Stimulated activated naive CD4-positive, alpha-beta T cell (primary cell): ENCODE data around the gene RAB11FIP4.

Experiments used
- DNase-seq, 6 experiments: peaks; one replicate each; lab custom pipeline; 2025; lab: John Stamatoyannopoulos, UW

RAB11FIP4 gene

DNA sequence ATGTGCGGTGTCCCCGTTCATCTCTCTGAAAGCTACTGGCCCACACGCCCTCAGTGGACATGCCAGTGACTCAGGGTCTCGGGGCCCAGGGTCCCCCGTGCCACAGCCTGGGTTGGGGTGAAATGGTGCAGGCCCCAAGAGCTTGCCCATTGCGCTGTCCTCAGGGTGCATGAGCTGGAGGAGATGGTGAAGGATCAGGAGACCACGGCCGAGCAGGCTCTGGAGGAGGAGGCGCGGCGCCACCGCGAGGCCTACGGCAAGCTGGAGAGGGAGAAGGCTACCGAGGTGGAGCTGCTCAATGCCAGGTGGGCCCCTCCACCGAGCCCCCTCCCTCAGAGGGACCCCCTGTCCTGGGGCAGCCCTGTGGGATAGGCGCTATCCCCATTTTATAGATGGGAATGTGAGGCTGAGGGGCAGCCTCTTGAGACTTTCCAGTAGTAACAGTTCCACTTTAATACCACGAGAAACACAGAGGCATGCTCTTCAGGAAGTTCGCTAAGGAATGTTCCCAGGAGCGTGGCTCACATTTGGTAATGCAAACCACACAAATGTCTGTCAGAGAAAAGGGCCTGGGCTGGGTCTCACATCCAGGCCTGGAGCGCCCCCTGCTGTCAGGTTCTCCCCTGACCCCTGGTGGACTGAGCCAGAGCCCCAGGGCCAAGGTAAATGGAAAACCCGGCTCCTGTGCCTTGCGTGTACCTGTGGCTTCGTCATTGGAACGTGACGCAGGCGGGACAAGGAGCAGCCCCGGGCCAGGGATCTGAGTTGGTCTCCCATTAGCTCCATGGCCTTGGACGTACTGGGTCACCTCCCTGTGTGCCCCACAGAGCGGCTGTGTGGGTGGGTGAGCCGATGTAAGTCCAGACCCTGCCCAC lies 133.7 kb downstream of the RAB11FIP4 start:
- DNase-seq: peak; percentile 56 to 87 (median 80)

DNA sequence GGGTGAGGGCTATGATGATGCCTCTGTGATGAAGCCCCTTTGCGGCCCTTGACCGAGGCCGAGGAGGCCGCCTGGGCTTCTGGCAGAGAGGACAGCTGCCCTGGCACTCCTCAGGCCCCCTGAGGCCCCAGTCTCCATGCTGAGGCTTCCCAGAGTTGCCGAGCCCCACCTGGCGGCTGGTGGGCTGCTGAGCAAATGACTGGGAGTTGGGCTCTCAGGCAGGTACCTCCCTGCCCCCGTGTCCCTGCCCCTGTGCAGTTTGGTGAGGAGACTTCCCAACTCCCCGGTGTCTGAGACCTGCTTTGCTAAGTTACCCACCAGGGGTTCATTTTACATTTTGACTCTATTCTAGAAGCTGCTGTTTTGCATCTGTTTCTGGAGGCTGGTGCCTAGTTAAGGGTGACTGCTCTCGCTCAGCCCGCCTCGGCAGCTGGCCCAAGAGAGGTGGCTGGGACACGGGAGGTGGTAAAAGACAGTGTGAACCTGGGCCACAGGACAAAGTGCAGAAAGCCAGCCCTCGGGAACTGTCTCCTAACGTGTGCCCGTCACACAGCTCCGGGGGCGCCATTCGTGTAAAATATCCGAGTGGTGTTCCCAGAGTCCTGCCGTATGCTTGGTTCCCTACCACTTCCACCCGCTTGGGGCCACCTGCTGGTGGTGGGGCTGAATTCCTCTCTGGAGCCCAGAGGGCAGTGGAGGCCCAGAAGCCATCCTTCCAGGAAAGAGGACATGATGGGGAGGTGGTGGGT lies 134.5 kb downstream of the RAB11FIP4 start:
- DNase-seq: no peak

DNA sequence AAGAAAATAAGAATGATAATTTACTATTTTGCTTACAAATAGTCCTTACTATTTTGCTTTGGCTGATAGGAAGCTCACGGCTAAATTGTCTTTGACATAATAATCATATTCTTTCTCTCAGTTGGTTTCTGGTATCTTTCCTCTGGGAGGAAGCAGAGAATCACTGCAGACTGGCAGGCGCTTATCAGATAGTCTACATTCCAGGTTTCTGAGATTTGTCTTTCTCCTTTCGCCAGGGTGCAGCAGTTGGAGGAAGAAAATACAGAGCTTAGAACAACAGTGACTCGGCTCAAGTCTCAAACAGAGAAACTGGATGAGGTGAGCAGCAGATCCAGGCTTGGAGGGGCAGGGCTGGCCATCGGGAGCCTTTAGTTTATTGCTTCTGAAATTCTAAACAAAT lies 136.1 kb downstream of the RAB11FIP4 start:
- no peak for DNase-seq

DNA sequence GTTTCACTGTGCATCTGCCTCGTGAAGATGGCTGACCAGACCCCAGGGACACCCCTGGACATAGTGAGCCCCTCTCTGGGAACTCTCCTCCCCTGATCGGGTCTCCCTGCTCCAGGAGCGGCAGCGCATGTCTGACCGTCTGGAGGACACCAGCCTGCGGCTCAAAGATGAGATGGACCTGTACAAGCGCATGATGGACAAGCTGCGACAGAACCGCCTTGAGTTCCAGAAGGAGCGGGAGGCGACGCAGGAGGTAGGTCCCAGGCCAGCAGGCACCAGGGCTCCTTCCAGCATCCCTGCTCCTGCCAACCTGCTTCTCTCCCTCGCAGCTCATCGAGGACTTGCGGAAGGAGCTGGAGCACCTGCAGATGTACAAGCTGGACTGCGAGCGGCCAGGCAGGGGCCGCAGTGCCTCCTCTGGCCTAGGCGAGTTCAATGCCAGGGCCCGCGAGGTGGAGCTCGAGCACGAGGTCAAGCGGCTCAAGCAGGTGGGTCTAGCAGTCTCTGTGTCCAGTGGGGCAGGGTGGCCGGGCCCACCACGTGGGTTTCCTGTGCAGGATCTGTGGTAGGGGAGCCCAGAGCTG lies 136.9 kb downstream of the RAB11FIP4 start:
- no peak for DNase-seq

DNA sequence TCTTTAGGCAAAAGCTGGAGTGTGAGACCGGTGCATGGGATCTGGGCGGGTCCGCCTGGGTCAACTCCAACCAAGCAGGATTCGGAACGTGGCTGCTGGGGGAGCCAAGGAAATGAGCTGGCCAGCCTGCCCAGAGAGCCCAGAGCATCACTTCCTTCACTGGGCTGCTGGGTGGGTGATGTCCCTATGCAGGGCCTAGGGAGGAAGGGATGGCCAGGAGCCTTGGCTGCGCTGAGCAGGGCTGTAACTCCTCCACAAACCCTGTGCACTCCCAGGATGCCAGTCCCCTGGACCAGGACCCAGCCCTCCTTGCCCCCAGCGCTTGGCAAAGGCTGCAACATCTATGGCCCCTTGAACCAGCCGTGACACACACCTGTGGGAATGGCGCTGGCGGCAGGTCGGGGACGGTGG lies 138.4 kb downstream of the RAB11FIP4 start:
- no peak for DNase-seq

DNA sequence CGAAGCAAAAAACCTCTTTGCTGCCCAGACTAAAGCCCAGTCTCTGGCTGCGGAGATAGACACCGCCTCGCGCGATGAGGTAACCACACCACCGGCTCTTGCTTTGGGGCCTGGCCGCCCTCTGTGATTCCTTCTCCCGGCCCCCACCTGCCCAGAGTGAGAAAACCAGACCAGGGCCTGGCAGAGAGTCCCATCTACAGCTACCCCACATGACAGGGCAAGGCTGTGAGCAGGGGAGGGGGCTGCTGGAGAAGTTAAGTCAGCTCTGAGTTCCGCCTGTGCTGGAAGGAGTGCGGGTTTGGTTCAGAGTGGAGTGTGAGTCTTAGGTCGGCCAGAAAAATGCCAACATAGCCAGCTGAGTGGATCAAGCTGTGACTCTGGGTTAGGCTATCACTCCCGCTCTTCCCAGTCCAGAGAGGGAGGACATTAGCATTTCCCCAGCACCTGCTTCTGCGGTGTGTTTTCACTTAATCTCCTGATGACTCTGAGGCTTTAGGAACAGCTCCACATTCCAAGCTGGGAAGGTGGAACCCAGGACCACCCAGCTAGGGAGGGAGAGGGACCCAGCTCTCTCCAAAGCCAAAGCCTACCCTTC lies 139.0 kb downstream of the RAB11FIP4 start:
- DNase-seq: no peak

DNA sequence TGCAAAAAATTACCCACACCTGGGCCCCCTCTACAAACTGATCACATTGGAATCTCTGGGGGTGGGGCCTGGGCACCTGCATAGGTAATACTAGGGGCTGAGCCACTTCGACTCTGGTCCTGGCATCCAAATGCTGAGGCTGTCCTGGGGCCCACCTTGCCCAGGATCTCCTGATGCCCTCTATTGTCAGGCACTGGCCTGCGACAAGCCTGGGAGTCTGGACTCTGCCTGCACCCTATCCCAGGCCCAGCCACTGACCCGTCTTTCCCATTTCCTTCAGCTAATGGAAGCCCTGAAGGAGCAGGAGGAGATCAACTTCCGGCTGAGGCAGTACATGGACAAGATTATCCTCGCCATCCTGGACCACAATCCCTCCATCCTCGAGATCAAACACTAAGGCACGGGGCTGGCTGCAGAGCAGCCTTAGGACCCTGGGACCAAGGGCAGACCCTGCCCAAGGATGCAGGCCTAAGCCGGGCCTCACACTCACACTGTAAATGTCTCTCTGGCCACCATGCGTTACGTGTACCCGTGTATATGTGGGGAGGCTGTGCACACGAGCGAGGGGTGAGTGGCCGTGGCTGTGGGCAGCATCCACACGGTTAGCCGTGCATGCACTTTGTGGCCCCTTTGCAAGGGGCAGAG lies 140.0 kb downstream of the RAB11FIP4 start:
- no peak for DNase-seq

DNA sequence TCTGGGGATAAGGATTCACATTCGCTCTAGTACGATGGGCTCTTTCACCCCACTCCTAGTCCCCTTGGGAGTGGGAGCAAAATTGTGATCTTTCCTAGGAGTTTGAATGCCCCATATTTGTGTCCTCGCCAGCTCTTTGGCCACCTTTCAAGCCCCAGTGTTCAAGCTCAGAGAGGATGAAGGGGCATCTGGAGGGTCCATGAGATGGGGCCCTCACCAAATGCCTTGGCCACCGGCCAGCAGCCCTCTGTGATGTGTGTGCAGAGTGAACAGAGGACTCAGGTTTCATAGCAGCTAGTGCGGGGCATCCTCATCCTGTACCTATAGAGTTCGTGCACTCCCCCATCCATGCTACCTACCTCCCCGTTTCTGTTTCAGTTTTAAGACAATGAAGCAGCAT lies 140.6 kb downstream of the RAB11FIP4 start:
- no peak for DNase-seq

DNA sequence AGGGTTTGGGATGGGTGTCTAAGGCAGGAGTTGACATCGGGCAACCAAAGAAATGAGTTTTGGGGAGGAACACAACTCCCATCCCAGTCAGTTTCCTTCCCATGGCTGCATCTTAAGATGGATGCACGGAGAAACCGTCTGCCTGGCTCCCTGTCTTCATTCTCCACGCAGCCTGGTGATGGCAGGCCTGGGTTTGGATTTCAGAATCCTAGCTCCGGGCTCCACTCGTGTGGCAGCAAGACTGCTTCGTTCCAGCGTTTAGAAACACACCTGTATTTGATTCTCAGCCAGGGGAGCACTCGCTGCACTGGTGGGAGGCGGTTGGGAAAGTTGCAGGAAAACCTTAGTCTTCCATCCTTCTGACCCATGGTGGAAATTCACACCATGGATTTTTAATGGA lies 141.1 kb downstream of the RAB11FIP4 start:
- no peak for DNase-seq

DNA sequence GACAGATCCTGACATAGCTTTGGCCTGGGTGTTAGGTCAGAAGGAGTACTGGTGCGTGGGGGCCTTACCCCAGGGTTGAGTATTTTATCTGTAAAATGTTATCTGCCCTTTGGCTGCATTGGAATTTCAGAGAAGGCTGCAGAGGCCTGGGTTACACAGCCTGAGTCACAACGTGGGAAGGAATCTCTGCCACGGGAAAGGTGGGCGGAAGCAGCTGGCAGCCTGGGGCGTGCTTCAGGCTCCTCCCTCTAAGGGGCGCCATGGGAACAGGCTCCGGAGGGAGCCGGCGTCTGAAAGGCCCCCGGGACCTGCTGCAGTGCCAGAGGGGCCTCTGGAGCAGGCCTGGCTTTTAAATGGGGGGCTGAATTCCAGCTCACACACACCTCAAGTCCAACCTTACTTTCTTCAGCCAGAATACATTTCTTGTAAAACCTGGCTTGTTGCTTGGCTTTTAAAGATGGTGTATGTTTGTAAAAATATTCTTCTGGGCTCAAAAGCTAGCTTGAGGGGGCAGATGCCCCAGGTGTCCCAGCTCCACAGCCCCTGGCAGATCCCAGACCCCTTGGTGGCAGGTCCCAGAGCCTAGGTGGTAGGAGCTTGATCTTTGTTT lies 142.2 kb downstream of the RAB11FIP4 start:
- no peak for DNase-seq

DNA sequence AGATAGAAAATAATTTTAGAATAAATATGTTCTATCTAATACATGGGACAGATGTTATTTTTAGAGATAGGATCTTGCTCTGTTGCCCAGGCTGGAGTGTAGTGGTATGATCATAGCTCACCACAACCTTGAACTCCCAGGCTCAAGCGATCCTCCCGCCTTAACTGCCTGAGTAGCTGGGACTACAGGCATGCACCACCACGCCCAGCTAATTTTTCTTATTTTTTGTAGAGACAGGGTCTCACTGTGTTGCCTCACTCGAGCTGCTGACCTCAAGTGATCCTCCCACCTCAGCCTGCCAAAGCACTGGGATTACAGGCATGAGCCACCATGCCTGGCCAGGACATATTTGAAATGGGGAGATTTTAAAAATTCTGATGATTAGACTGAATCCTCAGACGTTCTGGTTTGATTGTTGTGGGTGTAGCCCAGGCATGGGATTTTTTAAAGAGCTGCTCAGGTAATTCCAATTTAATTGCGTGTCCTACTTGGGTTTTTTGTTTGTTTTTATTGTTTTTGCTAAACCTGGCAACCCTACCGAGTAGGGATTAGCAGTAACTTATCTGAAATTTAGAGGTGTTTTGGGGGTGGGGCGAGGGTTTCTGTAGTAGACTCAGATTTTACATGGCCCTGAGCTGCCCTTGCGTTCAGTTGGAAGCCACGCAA lies 142.9 kb downstream of the RAB11FIP4 start:
- no peak for DNase-seq

DNA sequence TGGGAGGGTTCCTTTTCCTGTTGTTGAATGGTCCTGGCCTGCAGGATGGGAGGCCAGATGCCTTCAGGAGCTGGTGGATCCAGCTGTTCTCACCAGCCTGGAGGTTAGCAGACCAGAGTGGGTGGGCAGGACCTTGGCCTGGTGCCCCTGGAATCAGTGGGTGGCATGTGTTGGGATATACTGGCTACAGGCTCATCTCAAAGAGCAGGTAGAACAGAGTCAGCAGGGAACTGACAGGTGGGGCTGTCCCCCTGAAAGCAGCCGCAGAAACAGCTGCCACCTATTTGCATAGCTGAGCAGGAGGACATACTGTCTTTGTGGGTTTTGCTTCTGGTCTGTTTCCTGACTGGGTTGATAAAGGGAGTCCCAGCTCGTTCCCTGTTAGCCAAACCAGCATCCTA lies 144.1 kb downstream of the RAB11FIP4 start:
- DNase-seq: peak in 1 of 6 experiments; percentile 22

DNA sequence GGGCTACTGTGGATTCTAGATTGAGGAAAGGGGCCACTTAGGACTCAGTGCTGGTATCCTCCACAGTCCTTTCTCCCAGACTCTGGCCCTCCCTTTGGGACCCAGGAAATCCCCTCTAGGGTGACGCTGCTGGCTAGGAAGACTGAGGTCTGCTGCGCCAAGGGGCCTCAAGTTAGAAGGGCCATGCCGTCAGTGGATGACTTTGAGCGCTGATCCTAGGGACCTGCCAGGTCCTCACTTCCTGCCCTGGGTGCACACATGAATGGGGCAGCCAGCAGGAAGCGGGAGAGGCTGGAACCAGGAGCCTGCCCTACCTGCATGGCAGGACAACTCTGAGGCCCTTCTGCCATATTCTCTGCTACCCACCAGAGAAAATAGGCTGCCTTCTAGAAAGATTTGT lies 145.0 kb downstream of the RAB11FIP4 start:
- DNase-seq: no peak

DNA sequence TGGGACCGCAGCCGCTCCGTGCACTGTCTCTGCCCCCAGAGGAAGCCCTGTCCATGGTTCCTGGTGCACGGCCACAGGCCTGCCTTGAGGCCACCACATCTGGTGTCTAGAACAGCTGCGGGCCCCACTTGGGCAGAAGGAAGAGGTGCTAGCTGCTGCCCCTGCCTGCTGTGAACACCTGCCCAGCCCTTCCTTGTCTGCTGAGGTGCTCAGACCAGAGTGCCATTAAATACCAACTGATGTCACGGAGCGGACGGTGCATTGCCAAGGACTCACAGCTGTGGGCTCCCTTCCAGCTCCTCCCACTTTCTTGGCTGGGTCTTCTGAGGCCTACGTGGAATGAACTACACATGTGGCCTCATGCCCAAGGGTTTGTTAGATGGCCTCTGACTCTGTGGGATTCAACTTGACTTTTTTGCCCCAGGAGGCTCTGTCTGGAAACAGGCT lies 146.1 kb downstream of the RAB11FIP4 start:
- no peak for DNase-seq

DNA sequence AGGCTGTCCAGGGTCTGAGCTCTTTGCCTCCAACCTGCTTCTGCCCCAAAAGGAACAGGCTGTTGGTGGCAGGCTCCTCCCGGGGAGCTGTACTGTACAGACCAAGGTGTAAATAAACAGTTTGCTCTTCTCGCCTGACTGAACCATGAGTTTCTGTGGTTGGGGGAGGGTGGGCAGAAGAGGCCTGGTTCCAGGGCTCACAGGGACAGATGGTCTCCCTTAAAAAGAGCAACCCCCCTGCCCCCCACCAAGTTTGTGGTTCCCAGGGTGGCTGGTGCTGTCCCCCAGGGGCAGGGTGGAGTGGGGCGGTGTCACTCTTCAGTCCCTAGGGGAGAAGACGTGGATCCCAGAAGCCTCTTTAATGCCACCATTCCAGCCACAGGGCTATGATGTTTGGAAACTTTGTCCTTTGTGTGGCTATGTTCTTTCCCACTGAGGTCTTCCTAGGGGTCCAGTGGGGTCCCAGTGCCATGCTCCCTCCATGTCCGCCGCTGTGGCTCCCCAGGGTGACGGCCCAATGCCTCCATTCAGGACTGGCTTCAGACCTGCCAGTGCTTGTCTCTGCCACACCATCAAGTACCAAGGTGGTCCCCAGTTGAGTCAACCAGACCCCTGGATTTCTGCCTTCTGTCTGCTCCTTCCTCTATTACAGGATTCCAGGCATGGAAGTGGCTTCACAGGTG lies 146.7 kb downstream of the RAB11FIP4 start:
- DNase-seq: no peak

DNA sequence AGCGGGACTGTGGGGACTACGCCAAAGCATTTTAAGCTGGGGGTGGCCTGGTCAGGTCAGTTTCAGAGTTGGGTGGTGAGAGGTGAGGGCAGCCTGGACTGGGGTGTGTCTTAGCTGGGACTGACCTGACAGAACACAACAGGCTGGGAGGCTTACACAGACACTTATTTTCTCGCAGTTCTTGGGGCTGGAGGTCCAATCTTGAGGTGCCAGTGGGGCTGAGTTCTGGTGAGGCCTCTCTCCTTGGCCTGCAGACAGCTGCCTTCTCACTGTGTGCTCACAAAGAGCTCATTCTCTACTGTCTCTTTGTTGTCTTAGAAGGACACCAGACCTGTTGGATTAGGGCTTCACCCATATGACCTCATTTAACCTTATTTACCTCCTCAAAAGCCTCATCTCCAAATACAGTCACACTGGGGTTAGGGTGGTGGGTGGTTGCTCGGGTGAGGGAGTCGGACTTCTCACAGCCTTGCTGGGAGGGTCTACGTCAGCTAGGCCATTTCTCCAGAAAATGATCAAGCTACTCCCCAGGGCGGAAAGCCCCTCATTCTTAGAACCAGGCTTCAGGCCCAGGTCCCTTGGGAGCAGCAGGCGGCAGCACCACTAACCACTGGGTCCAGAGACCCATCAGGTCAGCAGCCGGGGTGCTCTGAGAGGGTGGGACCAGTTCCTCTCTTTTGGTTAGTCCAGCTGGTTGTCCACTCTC lies 149.3 kb downstream of the RAB11FIP4 start:
- DNase-seq: no peak

DNA sequence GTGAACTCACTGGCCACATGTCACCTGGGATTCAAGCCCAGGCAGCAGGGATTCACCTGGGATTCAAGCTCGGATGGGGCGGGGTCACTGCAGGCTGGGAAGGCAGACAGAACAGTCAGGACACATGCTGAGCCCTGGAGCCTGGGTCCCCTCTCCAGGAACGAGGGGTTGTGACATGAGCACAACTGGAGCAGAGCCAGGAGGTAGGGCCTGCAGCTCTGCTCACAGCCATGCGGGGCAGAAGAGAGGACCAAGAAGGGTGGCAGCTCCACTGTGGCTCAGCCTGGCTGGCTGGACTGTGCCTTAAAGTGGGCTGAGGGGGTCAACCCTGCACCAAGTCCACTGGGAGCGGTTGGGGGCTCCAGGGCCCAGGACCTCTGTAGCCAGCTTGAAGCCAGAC lies 150.1 kb downstream of the RAB11FIP4 start:
- no peak for DNase-seq

DNA sequence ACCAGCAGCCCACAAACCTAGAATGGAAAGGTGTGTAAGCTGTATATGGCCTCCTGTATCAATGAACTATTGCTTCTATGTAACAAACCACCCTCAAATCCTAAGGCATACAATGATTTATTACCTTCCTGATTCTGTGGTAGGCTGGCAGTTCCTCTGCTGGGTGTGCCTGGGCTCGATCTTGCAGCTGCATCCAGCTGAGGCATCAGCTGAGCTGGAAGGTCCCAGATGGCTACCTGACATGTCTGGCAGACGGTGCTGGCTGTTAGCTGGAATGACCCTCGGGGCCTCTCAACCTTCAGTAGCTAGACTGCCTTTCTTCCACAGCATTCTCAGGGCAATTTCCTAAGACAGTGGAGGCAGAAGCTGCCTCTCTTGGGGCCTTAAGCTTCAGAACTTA lies 152.7 kb downstream of the RAB11FIP4 start:
- DNase-seq: no peak

DNA sequence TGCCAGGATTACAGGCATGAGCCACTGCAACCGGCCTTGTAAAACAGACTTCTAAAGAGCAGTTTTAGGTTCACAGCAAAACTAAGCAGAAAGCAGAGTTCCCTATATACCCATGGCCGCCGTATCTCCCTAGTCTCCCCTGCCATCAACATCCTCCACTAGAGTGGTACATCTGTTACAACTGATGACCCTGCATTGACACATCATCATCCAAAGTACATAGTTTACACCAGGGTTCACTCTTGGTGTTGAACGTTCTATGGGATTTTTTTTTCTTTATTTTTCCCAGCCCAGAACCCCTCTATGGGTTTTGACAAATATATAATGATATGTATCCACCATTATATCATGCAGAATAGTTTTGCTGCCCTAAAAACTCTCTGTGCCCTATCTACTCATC lies 155.2 kb downstream of the RAB11FIP4 start:
- DNase-seq: no peak

DNA sequence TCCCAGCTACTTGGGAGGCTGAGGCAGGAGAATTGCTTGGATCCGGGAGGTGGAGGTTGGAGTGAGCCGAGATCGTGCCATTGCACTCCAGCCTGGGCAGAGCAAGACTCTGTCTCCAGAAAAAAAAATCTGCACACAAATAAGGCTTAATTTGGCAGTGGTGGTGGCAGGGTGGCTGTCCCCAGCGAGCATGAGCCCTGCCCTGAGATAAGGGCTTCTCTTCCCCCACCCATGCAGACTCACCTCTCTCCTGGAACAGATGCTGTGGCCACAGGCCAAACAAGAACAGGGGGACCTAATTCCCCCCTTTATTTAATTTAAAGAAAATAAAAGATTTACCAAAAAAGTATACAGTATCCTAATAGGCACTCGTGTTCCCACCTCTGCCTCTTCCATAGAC lies 157.2 kb downstream of the RAB11FIP4 start:
- DNase-seq: no peak
